SIG-M5 (cell line): ENCODE measurements around the gene MRGPRE.

ENCODE experiments used
- DNase-seq: peaks from one replicate; lab custom pipeline; 2025; lab: John Stamatoyannopoulos, UW

The MRGPRE gene

GRCh38 chr11:3196161-3197043, 35.8 kb downstream of the MRGPRE start:
- DNase-seq, result no peak

GRCh38 chr11:3195251-3196160, 36.7 kb downstream of the MRGPRE start:
- DNase-seq, result no peak

- DNase-seq, result no peak
These were observed 38.0 kb downstream of the MRGPRE start for GRCh38 chr11:3194016-3194816.

- DNase-seq, result no peak
These were observed 38.7 kb downstream of the MRGPRE start for GRCh38 chr11:3193373-3194015.

GRCh38 chr11:3192511-3193372, 39.5 kb downstream of the MRGPRE start:
- no peak for DNase-seq

DNA sequence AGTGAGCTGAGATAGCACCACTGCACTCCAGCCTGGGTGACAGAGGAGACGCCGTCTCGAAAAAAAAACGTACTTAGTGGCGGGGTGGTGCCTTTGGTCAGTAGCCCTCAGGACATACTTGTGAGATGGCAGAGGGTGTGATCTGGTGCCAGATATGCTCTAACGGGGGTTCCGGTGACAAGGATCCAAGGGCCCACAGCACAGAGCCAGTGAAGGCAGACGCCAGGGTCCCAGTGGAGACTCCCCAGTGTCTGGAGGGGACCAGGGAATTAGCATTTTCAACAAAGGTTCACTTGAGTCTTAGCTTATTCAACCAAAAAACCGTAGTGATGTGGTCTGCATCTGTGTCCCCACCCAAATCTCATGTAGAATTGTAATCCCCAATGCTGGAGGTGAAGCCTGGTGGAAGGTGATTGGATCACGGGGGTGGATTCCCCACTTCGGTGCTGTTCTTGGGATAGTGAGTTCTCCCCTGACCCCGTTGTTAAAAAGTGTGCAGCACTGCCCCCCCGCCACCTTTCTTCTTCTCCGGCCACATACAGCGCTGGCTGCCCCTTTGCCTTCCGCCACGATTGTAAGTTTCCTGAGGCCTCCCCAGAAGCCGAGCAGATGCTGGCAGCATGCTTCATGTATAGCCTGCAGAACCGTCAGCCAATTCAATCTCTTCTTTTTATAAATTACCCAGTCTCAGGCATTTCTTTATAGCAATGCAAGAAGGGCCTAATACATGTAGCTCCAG, 40.5 kb downstream of the MRGPRE start:
- no peak for DNase-seq

DNA sequence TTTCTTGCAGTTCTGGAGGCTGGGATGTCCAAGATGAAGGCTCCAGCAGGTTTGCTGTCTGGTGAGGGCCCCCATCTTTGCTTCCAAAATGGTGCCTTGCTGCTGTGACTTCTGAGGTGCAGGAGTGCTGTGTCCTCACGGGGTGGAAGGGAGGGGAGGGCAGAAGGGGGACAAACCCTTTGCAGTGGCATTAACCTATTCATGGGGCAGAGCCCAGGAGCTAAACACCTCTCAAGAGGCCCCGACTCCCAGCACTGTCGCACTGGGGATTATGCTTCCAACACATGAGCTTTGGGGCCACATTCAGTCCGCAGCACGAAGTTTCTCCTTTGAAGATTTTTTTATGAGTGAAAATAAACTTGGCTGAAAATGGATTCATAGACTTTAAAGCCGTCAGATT, 41.6 kb downstream of the MRGPRE start:
- DNase-seq, result no peak

GRCh38 chr11:3189886-3190583, 42.2 kb downstream of the MRGPRE start:
- DNase-seq, result no peak

- no peak for DNase-seq
These were observed 42.9 kb downstream of the MRGPRE start for GRCh38 chr11:3189196-3189843.

GRCh38 chr11:3188496-3189195, 43.6 kb downstream of the MRGPRE start:
- DNase-seq, result no peak

- DNase-seq, result no peak
These were observed 45.9 kb downstream of the MRGPRE start for GRCh38 chr11:3186166-3186953.

DNA sequence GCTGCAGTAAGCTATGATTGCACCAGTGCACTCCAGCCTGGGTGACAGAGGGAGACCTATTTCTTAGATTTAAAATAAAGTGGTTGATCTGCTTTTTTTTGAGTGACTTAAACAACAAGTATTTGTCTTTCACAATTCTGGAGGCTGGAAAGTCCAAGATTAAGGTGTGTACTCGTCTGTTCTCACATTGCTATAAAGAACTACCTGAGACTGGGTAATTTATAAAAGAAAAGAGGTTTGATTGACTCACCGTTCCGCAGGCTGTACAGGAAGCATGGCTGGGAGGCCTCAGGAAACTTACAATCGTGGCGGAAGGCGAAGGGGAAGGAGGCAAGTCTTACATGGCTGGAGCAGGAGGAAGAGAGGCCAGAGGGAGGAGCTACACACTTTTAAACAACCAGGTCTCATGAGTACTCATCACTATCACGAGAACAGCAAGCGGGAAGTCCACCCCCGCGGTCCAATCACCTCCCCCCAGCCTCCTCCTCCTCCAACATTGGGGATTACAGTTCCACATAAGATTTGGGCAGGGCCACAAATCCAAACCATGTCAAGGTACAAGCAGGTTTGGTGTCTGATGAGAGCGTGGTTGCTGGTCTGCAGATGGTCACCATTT, 47.4 kb downstream of the MRGPRE start:
- no peak for DNase-seq

GRCh38 chr11:3183523-3183922, 48.7 kb downstream of the MRGPRE start:
- no peak for DNase-seq

GRCh38 chr11:3182462-3182852, 49.8 kb downstream of the MRGPRE start:
- DNase-seq, result no peak

DNA sequence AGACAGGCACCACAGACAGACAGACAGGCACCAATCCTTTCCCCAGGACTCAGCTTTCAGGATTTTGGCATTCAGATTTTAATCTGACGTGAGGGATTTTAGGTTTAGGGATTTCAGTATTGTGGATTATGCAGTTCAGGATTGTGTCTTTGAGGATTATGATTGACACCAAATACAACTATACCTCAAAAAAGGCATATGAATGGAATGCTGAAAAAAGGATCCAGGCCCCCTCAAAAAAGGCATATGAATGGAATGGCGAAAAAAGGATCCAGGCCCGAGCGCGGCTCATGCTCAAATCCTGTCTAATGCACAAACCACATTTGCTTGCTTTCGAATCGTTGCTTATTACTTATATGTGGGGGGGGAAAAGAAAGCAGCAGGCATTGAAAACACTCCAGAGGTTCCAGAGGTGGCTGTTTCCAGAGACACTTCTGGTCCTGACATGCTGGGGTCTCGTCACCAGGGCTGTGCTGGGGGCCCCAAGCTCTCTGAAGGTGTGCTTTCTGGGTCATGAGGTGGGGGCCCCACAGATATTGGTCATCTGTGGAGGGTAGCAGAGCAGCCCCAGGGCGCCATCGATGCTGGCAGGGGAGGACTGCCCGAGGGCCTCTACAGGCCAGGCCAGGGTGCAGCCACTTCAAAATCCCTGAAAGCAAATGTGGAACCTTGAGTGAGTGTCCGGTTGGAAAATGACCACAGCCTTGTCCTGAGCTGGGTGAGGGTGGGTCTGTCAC, 50.3 kb downstream of the MRGPRE start:
- no peak for DNase-seq

DNA sequence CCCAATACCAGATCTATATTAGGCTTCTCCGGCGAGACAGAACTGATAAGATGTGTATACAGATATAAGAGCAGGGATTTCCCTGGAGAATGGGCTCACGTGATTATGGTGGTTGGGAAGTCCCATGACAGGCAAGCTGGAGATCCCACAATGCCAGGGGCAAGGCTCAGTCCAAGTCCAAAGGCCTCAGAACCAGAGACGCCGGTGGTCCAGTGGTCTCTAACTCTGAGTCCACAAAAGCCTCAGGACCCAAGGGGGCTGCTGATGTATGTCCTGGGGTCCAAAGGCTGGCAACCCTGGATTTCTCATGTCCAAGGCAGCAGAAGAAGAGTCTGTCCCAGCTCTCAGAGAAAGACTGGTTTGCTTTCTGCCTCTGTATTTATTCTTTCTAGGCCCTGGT, 51.3 kb downstream of the MRGPRE start:
- DNase-seq, result no peak
